D721Med (cell line): Measurements from ENCODE around the gene SYCP1.

Experiments
- DNase-seq: peaks from one replicate; pipeline ENCODE4 v3.0.0; 2011; ENCODE audit warnings: low spot score; ENCODE audit not compliant: insufficient read length
- FAIRE-seq: peaks from 2 replicates; lab custom pipeline; 2011; peaks lifted over from hg19 to GRCh38; lab: Jason Lieb, UNC
- TF ChIP-seq, protein P1 (sequence below): IDR thresholded peaks from 2 replicates; pipeline ENCODE4 v1.5.1; 2012; ENCODE audit warnings: mild to moderate bottlenecking, control low read depth; ENCODE audit not compliant: insufficient read depth; ENCODE audit errors: missing control alignments

Gene SYCP1

DNA sequence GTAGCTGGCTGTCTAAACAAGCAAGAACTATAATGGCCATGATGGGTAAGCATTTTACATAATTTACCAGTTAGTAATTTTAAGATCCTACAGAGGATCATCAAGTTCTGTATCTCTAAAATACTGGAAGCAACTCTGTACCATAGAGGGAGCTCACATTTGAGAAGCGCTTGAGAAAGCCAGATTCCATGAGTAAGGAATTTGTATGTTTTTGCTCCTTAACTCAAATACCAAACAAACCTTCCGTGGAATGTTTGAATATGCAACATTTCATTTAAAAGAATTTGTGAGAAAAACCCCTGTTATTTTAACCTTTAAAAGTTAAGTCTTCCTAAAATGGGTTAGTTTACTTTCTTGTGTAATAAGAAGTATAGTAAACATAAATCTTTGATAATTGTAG lies 176.9 kb downstream of the SYCP1 start:
- DNase-seq (no peak), FAIRE-seq (no peak)
- TF ChIP-seq, protein P1, sequence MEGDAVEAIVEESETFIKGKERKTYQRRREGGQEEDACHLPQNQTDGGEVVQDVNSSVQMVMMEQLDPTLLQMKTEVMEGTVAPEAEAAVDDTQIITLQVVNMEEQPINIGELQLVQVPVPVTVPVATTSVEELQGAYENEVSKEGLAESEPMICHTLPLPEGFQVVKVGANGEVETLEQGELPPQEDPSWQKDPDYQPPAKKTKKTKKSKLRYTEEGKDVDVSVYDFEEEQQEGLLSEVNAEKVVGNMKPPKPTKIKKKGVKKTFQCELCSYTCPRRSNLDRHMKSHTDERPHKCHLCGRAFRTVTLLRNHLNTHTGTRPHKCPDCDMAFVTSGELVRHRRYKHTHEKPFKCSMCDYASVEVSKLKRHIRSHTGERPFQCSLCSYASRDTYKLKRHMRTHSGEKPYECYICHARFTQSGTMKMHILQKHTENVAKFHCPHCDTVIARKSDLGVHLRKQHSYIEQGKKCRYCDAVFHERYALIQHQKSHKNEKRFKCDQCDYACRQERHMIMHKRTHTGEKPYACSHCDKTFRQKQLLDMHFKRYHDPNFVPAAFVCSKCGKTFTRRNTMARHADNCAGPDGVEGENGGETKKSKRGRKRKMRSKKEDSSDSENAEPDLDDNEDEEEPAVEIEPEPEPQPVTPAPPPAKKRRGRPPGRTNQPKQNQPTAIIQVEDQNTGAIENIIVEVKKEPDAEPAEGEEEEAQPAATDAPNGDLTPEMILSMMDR: no peak

DNA sequence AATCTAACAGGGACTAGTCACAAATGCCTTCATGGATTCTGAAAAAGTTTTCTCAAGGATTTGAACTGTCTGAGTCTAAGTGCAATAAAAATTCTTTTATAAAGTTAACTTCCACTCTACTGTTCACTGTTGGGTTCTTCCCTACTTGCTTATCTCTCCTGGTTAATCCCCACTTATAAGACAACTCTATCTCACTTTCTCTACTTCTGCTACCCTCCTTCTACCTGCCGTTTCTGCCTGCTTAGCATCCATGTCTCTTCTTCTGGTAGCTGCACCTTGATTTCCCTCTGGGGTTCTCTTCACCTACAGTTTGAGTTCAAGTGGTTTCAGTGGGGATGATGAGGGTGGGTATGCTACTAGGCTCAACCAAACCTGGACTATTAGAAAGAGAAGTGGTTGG lies 181.0 kb downstream of the SYCP1 start:
- FAIRE-seq (no peak), DNase-seq (no peak)
- TF ChIP-seq, protein P1: no peak

DNA sequence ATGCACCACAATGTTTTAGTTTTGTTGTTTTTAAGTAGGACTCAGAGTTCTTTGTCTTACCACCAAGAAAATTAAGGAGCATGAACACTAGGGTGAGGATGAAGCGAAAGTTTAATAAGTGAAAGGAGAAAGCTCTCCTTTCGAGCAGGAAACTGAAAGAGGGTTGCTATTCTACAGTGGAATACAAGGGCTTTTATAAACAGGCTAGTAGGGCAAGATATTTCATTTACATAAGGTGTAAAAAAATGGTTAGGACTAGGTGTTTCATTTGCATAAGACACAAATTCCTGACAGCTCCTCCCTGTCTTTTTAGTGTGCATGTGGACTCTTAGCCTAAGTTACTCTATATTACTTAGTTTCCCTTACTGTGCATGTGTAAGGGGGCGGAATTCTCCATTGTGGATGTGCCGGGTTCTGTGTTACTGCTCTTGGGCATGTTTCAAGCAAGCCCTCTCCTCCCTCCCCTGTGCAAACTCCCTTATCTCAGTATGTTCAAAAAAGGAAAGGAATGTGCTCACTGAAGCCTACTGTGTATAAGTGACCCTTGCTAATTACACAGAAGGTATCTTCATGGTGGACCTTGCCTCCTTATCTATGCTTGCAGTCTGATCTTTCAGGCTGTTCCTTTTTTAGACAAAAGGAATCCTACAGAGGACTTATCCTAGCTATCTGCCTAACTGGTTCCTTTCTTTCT lies 182.3 kb downstream of the SYCP1 start:
- FAIRE-seq (no peak), DNase-seq (no peak)
- TF ChIP-seq, protein P1: no peak

DNA sequence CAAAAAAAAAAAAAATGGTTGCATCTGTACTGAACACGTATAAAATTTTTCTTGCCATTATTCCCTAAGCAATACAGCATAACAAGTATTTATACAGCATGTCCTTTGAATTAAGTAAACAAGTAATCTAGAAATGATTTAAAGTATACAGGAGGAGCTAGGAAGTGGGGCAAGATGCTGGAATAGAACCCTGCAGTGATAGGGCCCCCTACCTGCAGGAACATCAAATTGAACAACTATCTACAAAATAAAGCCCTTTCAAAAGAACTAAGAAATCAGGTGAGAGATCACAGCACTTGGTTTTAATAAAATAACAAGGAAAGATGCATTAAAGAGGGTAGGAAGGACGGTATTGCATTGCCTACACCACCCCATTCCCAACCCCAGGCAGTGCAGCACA lies 185.8 kb downstream of the SYCP1 start:
- TF ChIP-seq, protein P1: no peak

DNA sequence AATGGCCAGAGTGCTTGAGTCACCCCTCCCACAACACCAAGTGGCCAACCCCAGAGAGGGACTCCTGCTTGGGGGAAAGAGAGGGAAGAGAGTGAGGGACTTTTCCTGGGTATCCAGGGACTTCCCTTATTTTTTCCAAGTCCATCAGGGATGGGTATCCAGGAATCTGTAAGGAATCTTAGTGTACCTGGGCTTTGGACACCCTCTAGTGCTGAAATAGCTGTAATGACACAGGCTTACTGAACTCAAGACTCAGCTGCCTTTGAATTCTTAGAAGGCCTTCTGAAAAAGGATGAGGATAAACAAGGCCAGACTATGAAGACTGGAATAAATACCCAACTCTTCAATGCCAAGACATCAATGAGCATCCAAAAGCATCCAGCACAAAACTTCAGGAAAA lies 187.0 kb downstream of the SYCP1 start:
- FAIRE-seq (no peak), DNase-seq (no peak)
- TF ChIP-seq, protein P1: peak; percentile 38

More for the DNA sequence above, 185.8 kb downstream of the SYCP1 start:
- FAIRE-seq: no peak
- DNase-seq: no peak
